ENCODE data around the gene KCNE4. TPM values are rescaled to one million over a fixed set of nuclear protein-coding genes. Genes with fewer than 3 reads are reported as not detected.
"Not testable (repeated sequence)": the region's sequence is repeated elsewhere in the genome, so short reads cannot be mapped to it uniquely, and the experiment has no call there.

The KCNE4 gene
- total and polyA plus RNA-seq, 2 experiments from 2014 or later: not detected

- no peak for ATAC-seq
- Mint-ChIP-seq H3K36me3 (ENCODE audit: low read depth) (no peaks in the 10 kb centered on the region), H3K9me3 (no peaks in the 10 kb centered on the region), H3K27ac (no peak overlapping the region), H3K27me3 (ENCODE audit: insufficient read depth, low read depth, poor library complexity) (no peaks in the 10 kb centered on the region), H3K4me1 (peaks cover 3% of the 10 kb centered on the region; the same call in 1 of the 3 replicates), H3K4me3 (no peak overlapping the region)
- H3K9me2 ChIP-seq (ENCODE audit: insufficient read depth): 0 out of 2 replicates have a peak, but pooled peaks cover 6% of the 10 kb centered on the region
- H3K4me3 ChIP-seq: no peak overlapping the region
- no peaks in the 10 kb centered on the region for H3F3A ChIP-seq (replicated peaks; ENCODE audit: low read depth)
- H3K36me3 ChIP-seq (ENCODE audit: insufficient read depth): no peaks in the 10 kb centered on the region
- no peaks in the 10 kb centered on the region for H4K20me1 ChIP-seq (replicated peaks; ENCODE audit: insufficient read depth)
- no peaks in the 10 kb centered on the region for H3K79me2 ChIP-seq (replicated peaks; ENCODE audit: insufficient read depth)
- no peak for TF ChIP-seq STAT1 (IDR thresholded peaks at IDR 0.05; ENCODE audit: unreplicated experiment)
- TF ChIP-seq JUNB (IDR thresholded peaks at IDR 0.05; ENCODE audit: unreplicated experiment): no peak
- TF ChIP-seq ZNF331 (CRISPR knock-in tag; IDR thresholded peaks at IDR 0.05; ENCODE audit: low read depth): no peak
- TF ChIP-seq CTCF (conservative IDR thresholded peaks at IDR 0.05; ENCODE audit: low read depth in 2 of 2): no peak
- H3K4me2 ChIP-seq: no peak overlapping the region
- DNase-seq (ENCODE audit: low spot score): no peak
- H3K27me3 ChIP-seq (ENCODE audit: insufficient read depth): no peaks in the 10 kb centered on the region
- no peak overlapping the region for H3K27ac ChIP-seq (ENCODE audit: low read depth)
- H2AFZ ChIP-seq: no peak overlapping the region
- H3K4me1 ChIP-seq (ENCODE audit: insufficient read depth): no peaks in the 10 kb centered on the region
Measured at GRCh38 chr2:223079925-223080324, 27.9 kb downstream of the KCNE4 start.

- H3K36me3 Mint-ChIP-seq (ENCODE audit: low read depth); H3F3A ChIP-seq (replicated peaks; ENCODE audit: low read depth); H2AFZ ChIP-seq; H3K27me3 ChIP-seq (ENCODE audit: insufficient read depth); H3K27ac Mint-ChIP-seq; H3K27ac ChIP-seq (ENCODE audit: low read depth); H4K20me1 ChIP-seq (replicated peaks; ENCODE audit: insufficient read depth); H3K4me1 ChIP-seq (ENCODE audit: insufficient read depth); H3K4me1 Mint-ChIP-seq; H3K4me2 ChIP-seq; H3K4me3 ChIP-seq; ATAC-seq; H3K36me3 ChIP-seq (ENCODE audit: insufficient read depth); DNase-seq (ENCODE audit: low spot score); H3K9me2 ChIP-seq (ENCODE audit: insufficient read depth); H3K4me3 Mint-ChIP-seq; H3K9me3 Mint-ChIP-seq; H3K79me2 ChIP-seq (replicated peaks; ENCODE audit: insufficient read depth); H3K27me3 Mint-ChIP-seq (ENCODE audit: insufficient read depth, low read depth, poor library complexity): not testable (repeated sequence)
Measured at GRCh38 chr2:223080790-223081360, 28.9 kb downstream of the KCNE4 start.

GRCh38 chr2:223081789-223082188 lies 29.8 kb downstream of the KCNE4 start:
- no peak overlapping the region for H3K27ac ChIP-seq (ENCODE audit: low read depth)
- no peak for DNase-seq (ENCODE audit: low spot score)
- H3K4me3 ChIP-seq: no peak overlapping the region
- H4K20me1 ChIP-seq (replicated peaks; ENCODE audit: insufficient read depth): no peaks in the 10 kb centered on the region
- no peak for ATAC-seq
- no peaks in the 10 kb centered on the region for H3K9me2 ChIP-seq (ENCODE audit: insufficient read depth)
- H3K27me3 ChIP-seq (ENCODE audit: insufficient read depth): no peaks in the 10 kb centered on the region
- no peaks in the 10 kb centered on the region for H3K36me3 ChIP-seq (ENCODE audit: insufficient read depth)
- H3K27me3 Mint-ChIP-seq (ENCODE audit: insufficient read depth, low read depth, poor library complexity): no peaks in the 10 kb centered on the region
- no peaks in the 10 kb centered on the region for H3K79me2 ChIP-seq (replicated peaks; ENCODE audit: insufficient read depth)
- H3K4me1 ChIP-seq (ENCODE audit: insufficient read depth): no peaks in the 10 kb centered on the region
- no peaks in the 10 kb centered on the region for H3K36me3 Mint-ChIP-seq (ENCODE audit: low read depth)
- no peak overlapping the region for H2AFZ ChIP-seq
- H3F3A ChIP-seq (replicated peaks; ENCODE audit: low read depth): no peaks in the 10 kb centered on the region
- no peaks in the 10 kb centered on the region for H3K9me3 Mint-ChIP-seq
- H3K4me3 Mint-ChIP-seq: no peak overlapping the region
- H3K4me2 ChIP-seq: no peak overlapping the region
- peaks cover 3% of the 10 kb centered on the region; the same call in 1 of the 3 replicates for H3K4me1 Mint-ChIP-seq
- H3K27ac Mint-ChIP-seq: no peak overlapping the region
- no peak for TF ChIP-seq REST (IDR thresholded peaks at IDR 0.05; ENCODE audit: unreplicated experiment)
- no peak for TF ChIP-seq CTCF (conservative IDR thresholded peaks at IDR 0.05; ENCODE audit: low read depth in 2 of 2)
- TF ChIP-seq ZNF331 (CRISPR knock-in tag; IDR thresholded peaks at IDR 0.05; ENCODE audit: low read depth): no peak
- TF ChIP-seq EZH2 (IDR thresholded peaks at IDR 0.05; ENCODE audit: low read depth, unreplicated experiment): no peak
- TF ChIP-seq CREB1 (CRISPR knock-in tag; IDR thresholded peaks at IDR 0.05; ENCODE audit: low read depth): no peak

Data from GM23338 (cell line).